Measurements from ENCODE around the gene FTCDNL1. TPM values are rescaled to one million over a fixed set of nuclear protein-coding genes. Genes with fewer than 3 reads are reported as not detected.
A peak's percentile ranks its signal among the peaks of the same experiment; 100 is the strongest.

Gene FTCDNL1
- total and polyA plus RNA-seq, 2 of the 13 experiments (the other 11 are each of a cell fraction or from before 2014, with no cell fraction given), result 0.98 to 1.4 TPM

DNA sequence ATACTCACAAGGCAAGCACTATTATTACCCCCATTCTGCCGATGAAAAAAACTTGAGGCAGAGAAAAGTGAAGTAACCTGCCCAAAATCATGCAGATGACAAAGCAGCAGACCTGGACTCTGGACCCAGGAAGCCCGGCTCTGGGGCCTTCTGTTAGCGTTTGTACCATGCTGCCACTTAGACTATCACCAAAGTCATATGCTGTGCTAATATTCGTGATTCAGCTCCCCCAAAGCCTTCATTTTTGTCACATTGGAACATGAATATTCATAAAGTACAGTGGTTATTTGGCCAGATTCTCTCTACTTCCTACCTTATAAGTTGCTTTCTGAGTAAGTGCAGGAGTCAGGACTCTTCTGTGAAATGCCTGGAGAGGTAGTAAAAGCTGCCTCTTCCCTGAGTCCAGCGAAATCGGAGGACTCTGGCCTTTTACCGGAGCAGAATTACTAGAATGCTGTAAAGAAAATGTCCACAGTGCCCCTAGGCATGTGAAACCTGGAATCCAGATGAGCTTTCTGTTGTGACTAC, 86.7 kb downstream of the FTCDNL1 start (continued):
- TF ChIP-seq, protein P1, sequence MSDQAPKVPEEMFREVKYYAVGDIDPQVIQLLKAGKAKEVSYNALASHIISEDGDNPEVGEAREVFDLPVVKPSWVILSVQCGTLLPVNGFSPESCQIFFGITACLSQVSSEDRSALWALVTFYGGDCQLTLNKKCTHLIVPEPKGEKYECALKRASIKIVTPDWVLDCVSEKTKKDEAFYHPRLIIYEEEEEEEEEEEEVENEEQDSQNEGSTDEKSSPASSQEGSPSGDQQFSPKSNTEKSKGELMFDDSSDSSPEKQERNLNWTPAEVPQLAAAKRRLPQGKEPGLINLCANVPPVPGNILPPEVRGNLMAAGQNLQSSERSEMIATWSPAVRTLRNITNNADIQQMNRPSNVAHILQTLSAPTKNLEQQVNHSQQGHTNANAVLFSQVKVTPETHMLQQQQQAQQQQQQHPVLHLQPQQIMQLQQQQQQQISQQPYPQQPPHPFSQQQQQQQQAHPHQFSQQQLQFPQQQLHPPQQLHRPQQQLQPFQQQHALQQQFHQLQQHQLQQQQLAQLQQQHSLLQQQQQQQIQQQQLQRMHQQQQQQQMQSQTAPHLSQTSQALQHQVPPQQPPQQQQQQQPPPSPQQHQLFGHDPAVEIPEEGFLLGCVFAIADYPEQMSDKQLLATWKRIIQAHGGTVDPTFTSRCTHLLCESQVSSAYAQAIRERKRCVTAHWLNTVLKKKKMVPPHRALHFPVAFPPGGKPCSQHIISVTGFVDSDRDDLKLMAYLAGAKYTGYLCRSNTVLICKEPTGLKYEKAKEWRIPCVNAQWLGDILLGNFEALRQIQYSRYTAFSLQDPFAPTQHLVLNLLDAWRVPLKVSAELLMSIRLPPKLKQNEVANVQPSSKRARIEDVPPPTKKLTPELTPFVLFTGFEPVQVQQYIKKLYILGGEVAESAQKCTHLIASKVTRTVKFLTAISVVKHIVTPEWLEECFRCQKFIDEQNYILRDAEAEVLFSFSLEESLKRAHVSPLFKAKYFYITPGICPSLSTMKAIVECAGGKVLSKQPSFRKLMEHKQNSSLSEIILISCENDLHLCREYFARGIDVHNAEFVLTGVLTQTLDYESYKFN (CRISPR knock-in tag; conservative IDR thresholded peaks at IDR 0.05), result peak; percentile 83
- TF ChIP-seq, protein P2, sequence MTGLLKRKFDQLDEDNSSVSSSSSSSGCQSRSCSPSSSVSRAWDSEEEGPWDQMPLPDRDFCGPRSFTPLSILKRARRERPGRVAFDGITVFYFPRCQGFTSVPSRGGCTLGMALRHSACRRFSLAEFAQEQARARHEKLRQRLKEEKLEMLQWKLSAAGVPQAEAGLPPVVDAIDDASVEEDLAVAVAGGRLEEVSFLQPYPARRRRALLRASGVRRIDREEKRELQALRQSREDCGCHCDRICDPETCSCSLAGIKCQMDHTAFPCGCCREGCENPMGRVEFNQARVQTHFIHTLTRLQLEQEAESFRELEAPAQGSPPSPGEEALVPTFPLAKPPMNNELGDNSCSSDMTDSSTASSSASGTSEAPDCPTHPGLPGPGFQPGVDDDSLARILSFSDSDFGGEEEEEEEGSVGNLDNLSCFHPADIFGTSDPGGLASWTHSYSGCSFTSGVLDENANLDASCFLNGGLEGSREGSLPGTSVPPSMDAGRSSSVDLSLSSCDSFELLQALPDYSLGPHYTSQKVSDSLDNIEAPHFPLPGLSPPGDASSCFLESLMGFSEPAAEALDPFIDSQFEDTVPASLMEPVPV (CRISPR knock-in tag; IDR thresholded peaks at IDR 0.05), result no peak
- peak; percentile 64; the same call in 1 of the 2 replicates for TF ChIP-seq BCL6 (CRISPR knock-in tag; IDR thresholded peaks at IDR 0.05)
- TF ChIP-seq MEIS1 (CRISPR knock-in tag; IDR thresholded peaks at IDR 0.05; ENCODE audit: borderline replicate concordance), result 0 out of 2 replicates have a peak, but pooled peaks have one; percentile 12
- TF ChIP-seq, protein P3, sequence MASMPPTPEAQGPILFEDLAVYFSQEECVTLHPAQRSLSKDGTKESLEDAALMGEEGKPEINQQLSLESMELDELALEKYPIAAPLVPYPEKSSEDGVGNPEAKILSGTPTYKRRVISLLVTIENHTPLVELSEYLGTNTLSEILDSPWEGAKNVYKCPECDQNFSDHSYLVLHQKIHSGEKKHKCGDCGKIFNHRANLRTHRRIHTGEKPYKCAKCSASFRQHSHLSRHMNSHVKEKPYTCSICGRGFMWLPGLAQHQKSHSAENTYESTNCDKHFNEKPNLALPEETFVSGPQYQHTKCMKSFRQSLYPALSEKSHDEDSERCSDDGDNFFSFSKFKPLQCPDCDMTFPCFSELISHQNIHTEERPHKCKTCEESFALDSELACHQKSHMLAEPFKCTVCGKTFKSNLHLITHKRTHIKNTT (CRISPR knock-in tag; IDR thresholded peaks at IDR 0.05), result no peak
- peak; percentile 37; the same call in 1 of the 2 replicates for TF ChIP-seq KLF12 (CRISPR knock-in tag; IDR thresholded peaks at IDR 0.05; ENCODE audit: borderline replicate concordance)
- no peak for TF ChIP-seq NR2F6 (IDR thresholded peaks at IDR 0.05)
- no peak for TF ChIP-seq NR2F6 (CRISPR knock-in tag; IDR thresholded peaks at IDR 0.05)
- no peak for TF ChIP-seq PCBP1 (IDR thresholded peaks at IDR 0.05; ENCODE audit: borderline replicate concordance, low read depth, low read length)
- 0 out of 2 replicates have a peak, but pooled peaks have one; percentile 51 for TF ChIP-seq ZNF780A (CRISPR knock-in tag; IDR thresholded peaks at IDR 0.05)
- TF ChIP-seq POLR2G (IDR thresholded peaks at IDR 0.05; ENCODE audit: low read depth, low read length), result peak; percentile 46; the same call in 1 of the 2 replicates
- TF ChIP-seq NCOR1 (IDR thresholded peaks at IDR 0.05; ENCODE audit: borderline replicate concordance, low read length), result peak; percentile 65
- TF ChIP-seq KLF11 (CRISPR knock-in tag; IDR thresholded peaks at IDR 0.05), result 0 out of 2 replicates have a peak, but pooled peaks have one; percentile 19
- peak; percentile 84 for TF ChIP-seq ASH2L (IDR thresholded peaks at IDR 0.05; ENCODE audit: insufficient read length, low read depth, low read length)
- TF ChIP-seq, protein P4, sequence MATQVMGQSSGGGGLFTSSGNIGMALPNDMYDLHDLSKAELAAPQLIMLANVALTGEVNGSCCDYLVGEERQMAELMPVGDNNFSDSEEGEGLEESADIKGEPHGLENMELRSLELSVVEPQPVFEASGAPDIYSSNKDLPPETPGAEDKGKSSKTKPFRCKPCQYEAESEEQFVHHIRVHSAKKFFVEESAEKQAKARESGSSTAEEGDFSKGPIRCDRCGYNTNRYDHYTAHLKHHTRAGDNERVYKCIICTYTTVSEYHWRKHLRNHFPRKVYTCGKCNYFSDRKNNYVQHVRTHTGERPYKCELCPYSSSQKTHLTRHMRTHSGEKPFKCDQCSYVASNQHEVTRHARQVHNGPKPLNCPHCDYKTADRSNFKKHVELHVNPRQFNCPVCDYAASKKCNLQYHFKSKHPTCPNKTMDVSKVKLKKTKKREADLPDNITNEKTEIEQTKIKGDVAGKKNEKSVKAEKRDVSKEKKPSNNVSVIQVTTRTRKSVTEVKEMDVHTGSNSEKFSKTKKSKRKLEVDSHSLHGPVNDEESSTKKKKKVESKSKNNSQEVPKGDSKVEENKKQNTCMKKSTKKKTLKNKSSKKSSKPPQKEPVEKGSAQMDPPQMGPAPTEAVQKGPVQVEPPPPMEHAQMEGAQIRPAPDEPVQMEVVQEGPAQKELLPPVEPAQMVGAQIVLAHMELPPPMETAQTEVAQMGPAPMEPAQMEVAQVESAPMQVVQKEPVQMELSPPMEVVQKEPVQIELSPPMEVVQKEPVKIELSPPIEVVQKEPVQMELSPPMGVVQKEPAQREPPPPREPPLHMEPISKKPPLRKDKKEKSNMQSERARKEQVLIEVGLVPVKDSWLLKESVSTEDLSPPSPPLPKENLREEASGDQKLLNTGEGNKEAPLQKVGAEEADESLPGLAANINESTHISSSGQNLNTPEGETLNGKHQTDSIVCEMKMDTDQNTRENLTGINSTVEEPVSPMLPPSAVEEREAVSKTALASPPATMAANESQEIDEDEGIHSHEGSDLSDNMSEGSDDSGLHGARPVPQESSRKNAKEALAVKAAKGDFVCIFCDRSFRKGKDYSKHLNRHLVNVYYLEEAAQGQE (IDR thresholded peaks at IDR 0.05; ENCODE audit: borderline replicate concordance in 1 of 2, low read depth in 1 of 2, low read length in 2 of 2), result 0 out of 4 replicates have a peak, but pooled peaks of 1 of the 2 experiments have one; percentile 52
- 0 out of 2 replicates have a peak, but pooled peaks have one; percentile 7 for TF ChIP-seq FOSL2 (CRISPR knock-in tag; IDR thresholded peaks at IDR 0.05)
- TF ChIP-seq KDM6A (CRISPR knock-in tag; IDR thresholded peaks at IDR 0.05; ENCODE audit: low read depth), result peak; percentile 36; the same call in 1 of the 2 replicates
- 0 out of 2 replicates have a peak, but pooled peaks have one; percentile 22 for TF ChIP-seq ZNF773 (CRISPR knock-in tag; IDR thresholded peaks at IDR 0.05; ENCODE audit: borderline replicate concordance)
